Measurements from ENCODE around the gene KIF19. TPM values are rescaled to one million over a fixed set of nuclear protein-coding genes. Genes with fewer than 3 reads are reported as not detected.

KIF19 gene
- 0.38 and 0.99 TPM in 2 replicates for total RNA-seq

GRCh38 chr17:74325743-74326379 is at the start of gene KIF19:
Gene KIF19, plus strand, starts transcription at chr17:74326226. Its CDS starts 124 bp downstream, at chr17:74326350.

GRCh38 chr17:74361230-74362068 is 35.4 kb downstream of the KIF19 start, which contains the start of gene BTBD17:
Gene BTBD17, minus strand, starts transcription at chr17:74361868. Its CDS starts 49 bp downstream, at chr17:74361819.

GRCh38 chr17:74367206-74367605 is 41.2 kb downstream of the KIF19 start, which contains the start of gene GPR142:
Gene GPR142, plus strand, starts transcription at chr17:74367506. Its CDS starts 2,035 bp downstream, at chr17:74369541.

Other genes starting within 250 kb of the KIF19 start
- 4,063 and 5,203 TPM in 2 replicates for gene RPL38, start 122.5 kb upstream of the KIF19 start, total RNA-seq
- 0.75 and 3.4 TPM in 2 replicates for gene TTYH2, start 112.7 kb upstream of the KIF19 start, total RNA-seq
- not detected in 2 replicates for gene DNAI2, start 52.0 kb upstream of the KIF19 start, total RNA-seq
- gene BTBD17, start 35.6 kb downstream of the KIF19 start, total RNA-seq = not detected in 2 replicates
- not detected in 2 replicates for gene GPR142, start 41.3 kb downstream of the KIF19 start, total RNA-seq
- 0.09 and 0.66 TPM in 2 replicates for gene GPRC5C, start 105.9 kb downstream of the KIF19 start, total RNA-seq
- gene CD300A, start 140.4 kb downstream of the KIF19 start, total RNA-seq = not detected in 2 replicates
- gene CD300LB, start 205.2 kb downstream of the KIF19 start, total RNA-seq = not detected in 2 replicates
- gene CD300C, start 219.9 kb downstream of the KIF19 start, total RNA-seq = not detected in 2 replicates
- gene CD300H, start 241.3 kb downstream of the KIF19 start, total RNA-seq = not detected in 2 replicates